Mucosa of stomach (tissue), 1 donor: ENCODE measurements around the gene KRTAP10-3.

ENCODE experiments used
- H3K27me3 ChIP-seq: one replicate; pipeline ENCODE4 v1.7.0; 2013; ENCODE audit warnings: mild to moderate bottlenecking, low read length; ENCODE audit not compliant: control insufficient read depth, insufficient read depth
- H3K36me3 ChIP-seq: one replicate; pipeline ENCODE4 v1.7.0; 2013; ENCODE audit warnings: low read length; ENCODE audit not compliant: control insufficient read depth, insufficient read depth
- H3K4me1 ChIP-seq: one replicate; pipeline ENCODE4 v1.7.0; 2013; ENCODE audit warnings: mild to moderate bottlenecking, low read length; ENCODE audit not compliant: control insufficient read depth, insufficient read depth
- H3K4me3 ChIP-seq: one replicate; pipeline ENCODE4 v1.7.0; 2013; ENCODE audit warnings: low read length
- H3K9ac ChIP-seq: one replicate; pipeline ENCODE4 v1.7.0; 2013; ENCODE audit warnings: mild to moderate bottlenecking, low read length, moderate library complexity
- H3K9me3 ChIP-seq: one replicate; pipeline ENCODE4 v1.7.0; 2013; ENCODE audit warnings: mild to moderate bottlenecking, low read length, moderate library complexity; ENCODE audit not compliant: control insufficient read depth
- donor health status: Pancreatic carcinoma.

Gene KRTAP10-3

GRCh38 chr21:44511219-44511937 is 47.2 kb downstream of the KRTAP10-3 start:
- Histone ChIP-seq H3K9me3 (no peaks in the 10 kb centered on the region), H3K4me1 (peaks cover 10% of the 10 kb centered on the region), H3K27me3 (peaks cover 16% of the 10 kb centered on the region)

GRCh38 chr21:44510508-44511218 is 47.9 kb downstream of the KRTAP10-3 start:
- no peaks in the 10 kb centered on the region for H3K36me3 ChIP-seq
- no peak overlapping the region for H3K4me3 ChIP-seq
- no peak overlapping the region for H3K9ac ChIP-seq
- H3K9me3 ChIP-seq, result no peaks in the 10 kb centered on the region
- peaks cover 19% of the 10 kb centered on the region for H3K27me3 ChIP-seq
- H3K4me1 ChIP-seq, result peaks cover 10% of the 10 kb centered on the region

More at GRCh38 chr21:44511219-44511937, 47.2 kb downstream of the KRTAP10-3 start:
- Histone ChIP-seq H3K4me3 (no peak overlapping the region), H3K9ac (no peak overlapping the region), H3K36me3 (no peaks in the 10 kb centered on the region)

- Histone ChIP-seq H3K27me3 (peaks cover 19% of the 10 kb centered on the region), H3K36me3 (no peaks in the 10 kb centered on the region), H3K4me3 (no peak overlapping the region), H3K9ac (no peak overlapping the region), H3K9me3 (no peaks in the 10 kb centered on the region), H3K4me1 (peaks cover 10% of the 10 kb centered on the region)
Measured at GRCh38 chr21:44510109-44510507, 48.5 kb downstream of the KRTAP10-3 start.

GRCh38 chr21:44509539-44509938 is 49.1 kb downstream of the KRTAP10-3 start:
- Histone ChIP-seq H3K9me3 (no peaks in the 10 kb centered on the region), H3K27me3 (peaks cover 19% of the 10 kb centered on the region), H3K36me3 (no peaks in the 10 kb centered on the region), H3K9ac (no peak overlapping the region), H3K4me3 (no peak overlapping the region), H3K4me1 (peaks cover 10% of the 10 kb centered on the region)

- Histone ChIP-seq H3K4me3 (no peak overlapping the region), H3K27me3 (peaks cover 19% of the 10 kb centered on the region), H3K9me3 (no peaks in the 10 kb centered on the region), H3K9ac (no peak overlapping the region), H3K4me1 (peaks cover 10% of the 10 kb centered on the region), H3K36me3 (no peaks in the 10 kb centered on the region)
Measured at GRCh38 chr21:44508711-44509445, 49.7 kb downstream of the KRTAP10-3 start.

- H3K27me3 ChIP-seq, result peaks cover 19% of the 10 kb centered on the region
- H3K9me3 ChIP-seq, result no peaks in the 10 kb centered on the region
- H3K36me3 ChIP-seq, result no peaks in the 10 kb centered on the region
- no peak overlapping the region for H3K9ac ChIP-seq
- no peak overlapping the region for H3K4me3 ChIP-seq
- peaks cover 10% of the 10 kb centered on the region for H3K4me1 ChIP-seq
Measured at GRCh38 chr21:44508426-44508710, 50.2 kb downstream of the KRTAP10-3 start.
